Urinary bladder (tissue), 4 donors: ENCODE results near the gene CEP164. TPM values are rescaled to one million over a fixed set of nuclear protein-coding genes. Genes with fewer than 3 reads are reported as not detected.
"Not testable (repeated sequence)": the region's sequence is repeated elsewhere in the genome, so short reads cannot be mapped to it uniquely, and the experiment has no call there.

Source experiments
- DNase-seq: peaks from one replicate; pipeline ENCODE4 v3.0.0-alpha.2; 2015; ENCODE audit errors: extremely low spot score
- H3K27ac ChIP-seq: one replicate; pipeline ENCODE4 v1.5.1; 2013; ENCODE audit warnings: low read depth, mild to moderate bottlenecking, moderate library complexity
- H3K36me3 ChIP-seq: one replicate; pipeline ENCODE4 v1.6.1; 2013; ENCODE audit warnings: mild to moderate bottlenecking, moderate library complexity; ENCODE audit not compliant: insufficient read depth
- H3K4me1 ChIP-seq: one replicate; pipeline ENCODE4 v1.6.1; 2013; ENCODE audit warnings: mild to moderate bottlenecking, moderate library complexity; ENCODE audit not compliant: insufficient read depth
- H3K4me3 ChIP-seq: one replicate; pipeline ENCODE4 v1.5.1; 2013; ENCODE audit warnings: low read depth, low read length
- WGBS: extraction: QIAGEN DNeasy Blood & Tissue Kit; methylation state at CpG from one replicate; pipeline ENCODE4 v1.1.7; 2013; 5-methylcytosine and 5-hydroxymethylcytosine counted together
- polyA plus RNA-seq: library from polyadenylated mRNA; stranded (reverse); fragments of 200-250 nt; gene quantifications from one replicate; pipeline ENCODE4 v1.2.3, GENCODE V29; 2013
- total RNA-seq: library from RNA; depleted of rRNA; stranded (reverse); fragments of >200 nt; gene quantifications from one replicate; pipeline ENCODE4 v1.2.3, GENCODE V29; 2014
- donor health status: healthy with polysubstance abuse.
- donor health status: healthy.

Gene CEP164
- total and polyA plus RNA-seq, 2 donors: 17.5 to 29.0 TPM

GRCh38 chr11:117442869-117443239, 115.2 kb downstream of the CEP164 start:
- WGBS: 82% methylated on average over 12 of the region's 12 CpGs
- Histone ChIP-seq H3K4me1 (no peaks in the 10 kb centered on the region), H3K27ac (no peak overlapping the region), H3K4me3 (no peak overlapping the region), H3K36me3 (no peaks in the 10 kb centered on the region)
- no peak for DNase-seq

- Histone ChIP-seq H3K4me3 (no peak overlapping the region), H3K27ac (no peak overlapping the region), H3K36me3 (no peaks in the 10 kb centered on the region), H3K4me1 (no peaks in the 10 kb centered on the region)
- peak; percentile 55 for DNase-seq
- 42% methylated on average over 38 of the region's 38 CpGs for WGBS
Observed at GRCh38 chr11:117443266-117444186, 115.9 kb downstream of the CEP164 start.

GRCh38 chr11:117444256-117444655, 116.6 kb downstream of the CEP164 start:
- 71% methylated on average over 8 of the region's 8 CpGs for WGBS
- H3K4me3 ChIP-seq: no peak overlapping the region
- H3K27ac ChIP-seq: no peak overlapping the region
- no peak for DNase-seq
- no peaks in the 10 kb centered on the region for H3K36me3 ChIP-seq
- no peaks in the 10 kb centered on the region for H3K4me1 ChIP-seq

GRCh38 chr11:117444711-117445658, 117.3 kb downstream of the CEP164 start:
- Histone ChIP-seq H3K36me3 (no peaks in the 10 kb centered on the region), H3K27ac (no peak overlapping the region), H3K4me1 (no peaks in the 10 kb centered on the region), H3K4me3 (no peak overlapping the region)
- peak; percentile 51 for DNase-seq
- WGBS: 64% methylated on average over 17 of the region's 17 CpGs

- Histone ChIP-seq H3K36me3 (no peaks in the 10 kb centered on the region), H3K4me3 (no peak overlapping the region), H3K27ac (no peak overlapping the region), H3K4me1 (no peaks in the 10 kb centered on the region)
- WGBS: 80% methylated on average over 9 of the region's 9 CpGs
- DNase-seq: no peak
Observed at GRCh38 chr11:117449111-117449693, 121.5 kb downstream of the CEP164 start.

- no peaks in the 10 kb centered on the region for H3K36me3 ChIP-seq
- WGBS: 97% methylated on average over 6 of the region's 6 CpGs
- no peak overlapping the region for H3K27ac ChIP-seq
- no peaks in the 10 kb centered on the region for H3K4me1 ChIP-seq
- DNase-seq: no peak
- H3K4me3 ChIP-seq: no peak overlapping the region
Observed at GRCh38 chr11:117453886-117454563, 126.4 kb downstream of the CEP164 start.

- no peak overlapping the region for H3K4me3 ChIP-seq
- H3K36me3 ChIP-seq: no peaks in the 10 kb centered on the region
- H3K4me1 ChIP-seq: no peaks in the 10 kb centered on the region
- no peak for DNase-seq
- no peak overlapping the region for H3K27ac ChIP-seq
- 82% methylated on average over 1 of the region's 1 CpG for WGBS
Observed at GRCh38 chr11:117454564-117454917, 126.9 kb downstream of the CEP164 start.

- no peak overlapping the region for H3K27ac ChIP-seq
- H3K4me1 ChIP-seq: no peaks in the 10 kb centered on the region
- H3K4me3 ChIP-seq: no peak overlapping the region
- no peaks in the 10 kb centered on the region for H3K36me3 ChIP-seq
- no peak for DNase-seq
- WGBS: 89% methylated on average over 7 of the region's 7 CpGs
Observed at GRCh38 chr11:117456027-117456720, 128.5 kb downstream of the CEP164 start.

GRCh38 chr11:117456721-117457029, 129.0 kb downstream of the CEP164 start:
- 91% methylated on average over 8 of the region's 8 CpGs for WGBS

GRCh38 chr11:117457031-117457785, 129.6 kb downstream of the CEP164 start:
- DNase-seq: no peak

More at GRCh38 chr11:117456721-117457029, 129.0 kb downstream of the CEP164 start:
- not testable (repeated sequence) for H3K36me3 ChIP-seq, H3K4me3 ChIP-seq, H3K27ac ChIP-seq, DNase-seq, H3K4me1 ChIP-seq

GRCh38 chr11:117457835-117458234, 130.2 kb downstream of the CEP164 start:
- H3K4me1 ChIP-seq: no peaks in the 10 kb centered on the region
- no peak overlapping the region for H3K4me3 ChIP-seq
- WGBS: 84% methylated on average over 9 of the region's 9 CpGs
- no peak overlapping the region for H3K27ac ChIP-seq
- no peak for DNase-seq
- no peaks in the 10 kb centered on the region for H3K36me3 ChIP-seq

More at GRCh38 chr11:117457031-117457785, 129.6 kb downstream of the CEP164 start:
- no peaks in the 10 kb centered on the region for H3K36me3 ChIP-seq
- WGBS: 75% methylated on average over 15 of the region's 15 CpGs
- no peak overlapping the region for H3K4me3 ChIP-seq
- H3K27ac ChIP-seq: no peak overlapping the region
- no peaks in the 10 kb centered on the region for H3K4me1 ChIP-seq
